IMR-90 (cell line): ENCODE measurements around the gene FCHSD2. TPM values are rescaled to one million over a fixed set of nuclear protein-coding genes. Genes with fewer than 3 reads are reported as not detected.

Source experiments
- ATAC-seq: fragments of 200-7000 bp; cut with Tn5 transposase; 2 replicates; pipeline ENCODE4 v1.9.1; 2020; ENCODE audit warnings: low read depth, mild to moderate bottlenecking, moderate library complexity
- BruUV-seq: library from RNA; stranded (reverse); fragments of 400-500 nt; replicated peaks from 2 replicates; lab custom pipeline; 2021; lab: Mats Ljungman, UMichigan
- CTCF ChIA-PET: fragments of 300-600 bp; formaldehyde crosslinking; extraction: SDS; loops from one replicate; lab custom pipeline; 2021; ENCODE audit warnings: antibody characterized with exemption; lab: Yijun Ruan, JAX
- POLR2A ChIA-PET: fragments of 300-600 bp; sonication (Branson Sonifier 250); formaldehyde crosslinking; loops from one replicate; lab custom pipeline; 2022; ENCODE audit warnings: antibody characterized with exemption; ENCODE audit not compliant: unreplicated experiment; lab: Charles Lee
- DNase-seq: peaks from one replicate; pipeline ENCODE4 v3.0.0; 2013
- H2AFZ ChIP-seq: replicated peaks from 2 replicates; pipeline ENCODE3; 2013; ENCODE audit warnings: low read length, mild to moderate bottlenecking; ENCODE audit not compliant: poor library complexity
- H2AK5ac ChIP-seq: 2 replicates; pipeline ENCODE4 v1.6.1; 2013; ENCODE audit warnings: low read depth, low read length, inconsistent platforms
- H2AK9ac ChIP-seq: replicated peaks from 2 replicates; pipeline ENCODE3; 2013; ENCODE audit warnings: mild to moderate bottlenecking, low read depth, low read length, moderate library complexity; ENCODE audit not compliant: poor library complexity
- H2BK120ac ChIP-seq: 2 replicates; pipeline ENCODE4 v1.6.1; 2013; ENCODE audit warnings: low read depth, low read length, inconsistent platforms
- H2BK15ac ChIP-seq: 3 replicates; pipeline ENCODE4 v1.6.1; 2013; ENCODE audit warnings: low read depth, low read length, inconsistent platforms
- H2BK20ac ChIP-seq: 2 replicates; pipeline ENCODE4 v1.6.1; 2013; ENCODE audit warnings: low read depth, mild to moderate bottlenecking, inconsistent platforms, low read length, moderate library complexity
- H2BK5ac ChIP-seq: 2 replicates; pipeline ENCODE4 v1.6.1; 2013; ENCODE audit warnings: mild to moderate bottlenecking, low read depth, low read length, inconsistent platforms; ENCODE audit not compliant: poor library complexity, severe bottlenecking
- H3K14ac ChIP-seq: replicated peaks from 2 replicates; pipeline ENCODE4 v1.6.1; 2013; ENCODE audit warnings: low read depth, low read length, inconsistent platforms
- H3K18ac ChIP-seq: 2 replicates; pipeline ENCODE4 v1.6.1; 2013; ENCODE audit warnings: low read depth, low read length, control low read depth
- H3K23ac ChIP-seq: 2 replicates; pipeline ENCODE4 v1.6.1; 2013; ENCODE audit warnings: low read depth, low read length, inconsistent platforms
- H3K27ac ChIP-seq: 2 replicates; pipeline ENCODE4 v1.5.1; 2013; ENCODE audit warnings: mild to moderate bottlenecking, control low read depth, low read length; ENCODE audit not compliant: insufficient read depth
- H3K27me3 ChIP-seq: 2 replicates; pipeline ENCODE4 v1.6.1; 2013; ENCODE audit warnings: low read length; ENCODE audit not compliant: control insufficient read depth, insufficient read depth
- H3K36me3 ChIP-seq: 2 replicates; pipeline ENCODE4 v1.6.1; 2013; ENCODE audit warnings: low read length, mixed read lengths; ENCODE audit not compliant: control insufficient read depth, insufficient read depth
- H3K4ac ChIP-seq: 2 replicates; pipeline ENCODE4 v1.6.1; 2013; ENCODE audit warnings: low read depth, low read length, inconsistent platforms
- H3K4me1 ChIP-seq: 2 replicates; pipeline ENCODE4 v1.6.1; 2013; ENCODE audit warnings: low read length, mixed read lengths; ENCODE audit not compliant: control insufficient read depth, insufficient read depth
- H3K4me2 ChIP-seq: 2 replicates; pipeline ENCODE4 v1.6.1; 2013; ENCODE audit warnings: low read depth, mild to moderate bottlenecking, control low read depth, low read length, moderate library complexity
- H3K4me3 ChIP-seq: 2 replicates; pipeline ENCODE4 v1.5.1; 2013; ENCODE audit warnings: low read depth, mild to moderate bottlenecking, control low read depth, low read length, moderate library complexity; ENCODE audit not compliant: insufficient read depth
- H3K56ac ChIP-seq: 2 replicates; pipeline ENCODE4 v1.6.1; 2013; ENCODE audit warnings: low read length, inconsistent platforms; ENCODE audit not compliant: insufficient read depth; ENCODE audit errors: extremely low read depth
- H3K79me1 ChIP-seq, 2 experiments: 2 replicates each; pipeline ENCODE4 v1.6.1; 2013; ENCODE audit warnings: low read length in 2 of 2, inconsistent platforms in 1 of 2, low read depth in 1 of 2
- H3K9ac ChIP-seq: 2 replicates; pipeline ENCODE4 v1.6.1; 2013; ENCODE audit warnings: low read depth, low read length, control low read depth
- H3K9me1 ChIP-seq: 2 replicates; pipeline ENCODE4 v1.6.1; 2013; ENCODE audit warnings: low read length, inconsistent platforms; ENCODE audit not compliant: insufficient read depth
- H3K9me3 ChIP-seq: 2 replicates; pipeline ENCODE4 v1.6.1; 2013; ENCODE audit warnings: low read length; ENCODE audit not compliant: control insufficient read depth, insufficient read depth
- H4K20me1 ChIP-seq: 2 replicates; pipeline ENCODE4 v1.6.1; 2013; ENCODE audit warnings: low read length, inconsistent platforms; ENCODE audit not compliant: insufficient read depth
- H4K5ac ChIP-seq: 2 replicates; pipeline ENCODE4 v1.6.1; 2013; ENCODE audit warnings: mild to moderate bottlenecking, low read depth, low read length, control low read depth
- H4K8ac ChIP-seq, 2 experiments: 2 replicates each; pipeline ENCODE4 v1.6.1; 2013; ENCODE audit warnings: low read depth in 2 of 2, low read length in 2 of 2, control low read depth in 1 of 2, inconsistent platforms in 1 of 2
- H4K91ac ChIP-seq: 2 replicates; pipeline ENCODE4 v1.6.1; 2013; ENCODE audit warnings: low read depth, low read length, inconsistent platforms; ENCODE audit not compliant: insufficient read depth
- BHLHE40 ChIP-seq: fragments of 150-350 bp; IDR thresholded peaks from 2 replicates; pipeline ENCODE4 v1.6.1; 2016; ENCODE audit warnings: mild to moderate bottlenecking, low read depth, low read length
- CEBPB ChIP-seq: IDR thresholded peaks from 2 replicates; pipeline ENCODE4 v1.6.1; 2012; ENCODE audit warnings: low read depth, low read length, improper control_type of control experiment
- CHD1 ChIP-seq: IDR thresholded peaks from 2 replicates; pipeline ENCODE4 v1.6.1; 2012; ENCODE audit warnings: low read depth, low read length, improper control_type of control experiment
- FOS ChIP-seq: fragments of 150-350 bp; IDR thresholded peaks from 2 replicates; pipeline ENCODE4 v1.6.1; 2016; ENCODE audit warnings: low read depth, low read length
- MAFK ChIP-seq: IDR thresholded peaks from 2 replicates; pipeline ENCODE4 v1.6.1; 2012; ENCODE audit warnings: low read depth, low read length, improper control_type of control experiment
- MAZ ChIP-seq: IDR thresholded peaks from 2 replicates; pipeline ENCODE4 v1.6.1; 2012; ENCODE audit warnings: low read depth, mild to moderate bottlenecking, low read length, improper control_type of control experiment, moderate library complexity, borderline replicate concordance
- MXI1 ChIP-seq: IDR thresholded peaks from 2 replicates; pipeline ENCODE4 v1.6.1; 2012; ENCODE audit warnings: low read depth, mild to moderate bottlenecking, low read length, moderate library complexity, borderline replicate concordance
- NFE2L2 ChIP-seq: fragments of 150-350 bp; IDR thresholded peaks from 2 replicates; pipeline ENCODE4 v1.6.1; 2016; ENCODE audit warnings: low read depth, mild to moderate bottlenecking, low read length
- POLR2A ChIP-seq: IDR thresholded peaks from 2 replicates; pipeline ENCODE4 v1.6.1; 2012; ENCODE audit warnings: mild to moderate bottlenecking, low read depth, low read length
- RAD21 ChIP-seq: IDR thresholded peaks from 2 replicates; pipeline ENCODE4 v1.6.1; 2012; ENCODE audit warnings: low read length, improper control_type of control experiment
- RCOR1 ChIP-seq: IDR thresholded peaks from 2 replicates; pipeline ENCODE4 v1.6.1; 2012; ENCODE audit warnings: mild to moderate bottlenecking, low read length, improper control_type of control experiment; ENCODE audit not compliant: insufficient replicate concordance
- RFX5 ChIP-seq: IDR thresholded peaks from 2 replicates; pipeline ENCODE4 v1.8.0; 2012; ENCODE audit warnings: low read depth, mild to moderate bottlenecking, low read length, moderate library complexity
- SMC3 ChIP-seq: fragments of 150-350 bp; IDR thresholded peaks from 2 replicates; pipeline ENCODE4 v1.6.1; 2016; ENCODE audit warnings: low read depth, mild to moderate bottlenecking, antibody characterized with exemption, low read length, moderate library complexity
- WGBS, 2 experiments: methylation state at CpG; one replicate each; pipeline versions ENCODE4 v1.1.5 to v1.1.7; 2013; ENCODE audit warnings: missing lambda C conversion rate in 2 of 2; ENCODE audit not compliant: insufficient read length in 1 of 2; ENCODE audit errors: extremely low coverage in 2 of 2; 5-methylcytosine and 5-hydroxymethylcytosine counted together
- dilution Hi-C: fragments of 300-500 bp; cut with HindIII; formaldehyde crosslinking; loops from one replicate; pipeline ENCODE4 v1.14.3; 2018; ENCODE audit warnings: low sequenced_read_pairs; ENCODE audit not compliant: unreplicated experiment
- in situ Hi-C: fragments of 300-500 bp; cut with MboI; formaldehyde crosslinking; loops from 3 replicates; pipeline ENCODE4 v1.14.3; 2019; ENCODE audit warnings: low sequenced_read_pairs, inconsistent platforms, mixed read lengths
- intact Hi-C: fragments of 100-400 bp; cut with micrococcal nuclease; formaldehyde crosslinking; loops from 2 replicates; pipeline ENCODE4 v1.10.0; 2022
- polyA plus RNA-seq, 3 experiments: library from polyadenylated mRNA; depleted of rRNA; stranded (reverse); fragments of >200 nt; gene quantifications; 2 replicates each; pipeline ENCODE4 v1.2.3, GENCODE V29; 2012; ENCODE audit warnings: low replicate concordance in 1 of 3
- total RNA-seq: library from RNA; depleted of rRNA; stranded (reverse); fragments of >200 nt; gene quantifications from 2 replicates; pipeline ENCODE4 v1.2.3, GENCODE V29; 2012
- TF ChIP-seq, protein P1 (sequence below): conservative IDR thresholded peaks from 2 replicates; pipeline ENCODE4 v1.5.1; 2012; ENCODE audit warnings: mild to moderate bottlenecking, low read depth, low read length, improper control_type of control experiment
- TF ChIP-seq, protein P2 (sequence below): fragments of 150-350 bp; IDR thresholded peaks from 2 replicates; pipeline ENCODE4 v1.6.1; 2017; ENCODE audit warnings: mild to moderate bottlenecking, antibody characterized with exemption, low read length, low read depth
- TF ChIP-seq, protein P3 (sequence below): fragments of 150-350 bp; IDR thresholded peaks from 2 replicates; pipeline ENCODE4 v1.6.1; 2016; ENCODE audit warnings: low read depth, mild to moderate bottlenecking, low read length, moderate library complexity, borderline replicate concordance

The FCHSD2 gene
- total and polyA plus RNA-seq, 2 of the 4 experiments (the other 2 are of a cell fraction) = 5.9 to 18.7 TPM

DNA sequence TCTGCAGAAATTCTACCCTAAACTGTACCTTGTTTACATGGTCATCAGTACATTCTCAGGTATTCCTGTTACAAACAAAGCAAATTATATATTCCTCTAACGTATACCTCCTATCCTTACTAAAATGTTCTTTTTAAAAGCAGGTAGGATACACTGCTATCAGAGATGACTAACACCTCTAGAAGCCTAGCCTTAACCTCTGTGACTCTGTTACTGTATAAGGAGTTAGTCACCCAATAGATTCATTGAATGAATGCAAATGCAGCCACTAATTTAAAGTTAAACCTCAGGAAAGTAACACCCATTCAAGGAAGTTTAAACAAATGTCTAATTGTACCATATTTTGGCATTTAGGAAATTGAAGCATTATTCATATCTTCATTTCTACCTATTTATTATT is 82.2 kb downstream of the FCHSD2 start:
- peaks cover 15 to 41% of the 10 kb centered on the region in 2 experiments for H3K79me1 ChIP-seq
- no peak overlapping the region for H3K56ac ChIP-seq
- no peak overlapping the region for H4K91ac ChIP-seq
- H3K18ac ChIP-seq = no peak overlapping the region
- no peak for ATAC-seq
- no peak overlapping the region for H3K4ac ChIP-seq
- no peak overlapping the region for H2AK9ac ChIP-seq
- H3K27me3 ChIP-seq = no peaks in the 10 kb centered on the region
- H2AK5ac ChIP-seq = no peak overlapping the region
- no peak overlapping the region for H2BK20ac ChIP-seq
- no CpG with 5 or more reads among the region's 1 CpG for WGBS, 2 experiments
- in situ Hi-C loops (no loop called here), dilution Hi-C loops (no loop called here), intact Hi-C loops (no loop called here)
- DNase-seq = no peak
- no peak overlapping the region for H3K9ac ChIP-seq
- H2BK5ac ChIP-seq = no peak overlapping the region
- H3K9me1 ChIP-seq = 0 out of 2 replicates have a peak, but pooled peaks cover 5% of the 10 kb centered on the region
- TF ChIP-seq, protein P1, sequence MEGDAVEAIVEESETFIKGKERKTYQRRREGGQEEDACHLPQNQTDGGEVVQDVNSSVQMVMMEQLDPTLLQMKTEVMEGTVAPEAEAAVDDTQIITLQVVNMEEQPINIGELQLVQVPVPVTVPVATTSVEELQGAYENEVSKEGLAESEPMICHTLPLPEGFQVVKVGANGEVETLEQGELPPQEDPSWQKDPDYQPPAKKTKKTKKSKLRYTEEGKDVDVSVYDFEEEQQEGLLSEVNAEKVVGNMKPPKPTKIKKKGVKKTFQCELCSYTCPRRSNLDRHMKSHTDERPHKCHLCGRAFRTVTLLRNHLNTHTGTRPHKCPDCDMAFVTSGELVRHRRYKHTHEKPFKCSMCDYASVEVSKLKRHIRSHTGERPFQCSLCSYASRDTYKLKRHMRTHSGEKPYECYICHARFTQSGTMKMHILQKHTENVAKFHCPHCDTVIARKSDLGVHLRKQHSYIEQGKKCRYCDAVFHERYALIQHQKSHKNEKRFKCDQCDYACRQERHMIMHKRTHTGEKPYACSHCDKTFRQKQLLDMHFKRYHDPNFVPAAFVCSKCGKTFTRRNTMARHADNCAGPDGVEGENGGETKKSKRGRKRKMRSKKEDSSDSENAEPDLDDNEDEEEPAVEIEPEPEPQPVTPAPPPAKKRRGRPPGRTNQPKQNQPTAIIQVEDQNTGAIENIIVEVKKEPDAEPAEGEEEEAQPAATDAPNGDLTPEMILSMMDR = no peak
- TF ChIP-seq MAZ (no peak), FOS (no peak), RAD21 (no peak), CEBPB (no peak), POLR2A (no peak), NFE2L2 (no peak), RCOR1 (no peak), RFX5 (no peak), BHLHE40 (no peak), CHD1 (no peak), MAFK (no peak), MXI1 (no peak), SMC3 (no peak)
- TF ChIP-seq, protein P2, sequence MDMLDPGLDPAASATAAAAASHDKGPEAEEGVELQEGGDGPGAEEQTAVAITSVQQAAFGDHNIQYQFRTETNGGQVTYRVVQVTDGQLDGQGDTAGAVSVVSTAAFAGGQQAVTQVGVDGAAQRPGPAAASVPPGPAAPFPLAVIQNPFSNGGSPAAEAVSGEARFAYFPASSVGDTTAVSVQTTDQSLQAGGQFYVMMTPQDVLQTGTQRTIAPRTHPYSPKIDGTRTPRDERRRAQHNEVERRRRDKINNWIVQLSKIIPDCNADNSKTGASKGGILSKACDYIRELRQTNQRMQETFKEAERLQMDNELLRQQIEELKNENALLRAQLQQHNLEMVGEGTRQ = no peak
- TF ChIP-seq, protein P3, sequence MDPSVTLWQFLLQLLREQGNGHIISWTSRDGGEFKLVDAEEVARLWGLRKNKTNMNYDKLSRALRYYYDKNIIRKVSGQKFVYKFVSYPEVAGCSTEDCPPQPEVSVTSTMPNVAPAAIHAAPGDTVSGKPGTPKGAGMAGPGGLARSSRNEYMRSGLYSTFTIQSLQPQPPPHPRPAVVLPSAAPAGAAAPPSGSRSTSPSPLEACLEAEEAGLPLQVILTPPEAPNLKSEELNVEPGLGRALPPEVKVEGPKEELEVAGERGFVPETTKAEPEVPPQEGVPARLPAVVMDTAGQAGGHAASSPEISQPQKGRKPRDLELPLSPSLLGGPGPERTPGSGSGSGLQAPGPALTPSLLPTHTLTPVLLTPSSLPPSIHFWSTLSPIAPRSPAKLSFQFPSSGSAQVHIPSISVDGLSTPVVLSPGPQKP = no peak
- H2BK120ac ChIP-seq = no peak overlapping the region
- H2BK15ac ChIP-seq = no peak overlapping the region
- no peaks in the 10 kb centered on the region for H3K9me3 ChIP-seq
- peaks cover 20% of the 10 kb centered on the region; the same call in 1 of the 2 replicates for H4K20me1 ChIP-seq
- no TSS peak for BruUV-seq
- no peaks in the 10 kb centered on the region for H3K36me3 ChIP-seq
- H2AFZ ChIP-seq = no peak overlapping the region
- no peak overlapping the region for H3K4me2 ChIP-seq
- no peak overlapping the region for H4K8ac ChIP-seq
- H3K4me3 ChIP-seq = no peak overlapping the region
- H3K27ac ChIP-seq = no peak overlapping the region
- no peak overlapping the region for H3K14ac ChIP-seq
- H3K23ac ChIP-seq = no peak overlapping the region
- H3K4me1 ChIP-seq = peaks cover 7% of the 10 kb centered on the region
- no peak overlapping the region for H4K5ac ChIP-seq
- ChIA-PET CTCF (no interaction called here), POLR2A (no interaction called here)
